GM10248 (cell line): ENCODE measurements around the gene TOR1AIP1.

Experiments
- CTCF ChIA-PET: fragments of 300-600 bp; sonication (Branson Sonifier 250); formaldehyde crosslinking; extraction: SDS; loops from one replicate; lab custom pipeline; 2021; ENCODE audit warnings: antibody characterized with exemption; lab: Yijun Ruan, JAX
- POLR2A ChIA-PET: fragments of 350-650 bp; sonication (Branson Sonifier 250); formaldehyde crosslinking; extraction: SDS; loops from one replicate; lab custom pipeline; 2020; ENCODE audit warnings: antibody characterized with exemption; lab: Yijun Ruan, JAX
- DNase-seq: peaks from one replicate; pipeline ENCODE4 v3.0.0; 2012; ENCODE audit errors: extremely low spot score
- TF ChIP-seq, protein P1 (sequence below): IDR thresholded peaks from 2 replicates; pipeline ENCODE4 v1.5.1; 2012; ENCODE audit warnings: mild to moderate bottlenecking, low read depth; ENCODE audit errors: extremely low read depth, missing control alignments, control extremely low read depth

Gene TOR1AIP1

DNA sequence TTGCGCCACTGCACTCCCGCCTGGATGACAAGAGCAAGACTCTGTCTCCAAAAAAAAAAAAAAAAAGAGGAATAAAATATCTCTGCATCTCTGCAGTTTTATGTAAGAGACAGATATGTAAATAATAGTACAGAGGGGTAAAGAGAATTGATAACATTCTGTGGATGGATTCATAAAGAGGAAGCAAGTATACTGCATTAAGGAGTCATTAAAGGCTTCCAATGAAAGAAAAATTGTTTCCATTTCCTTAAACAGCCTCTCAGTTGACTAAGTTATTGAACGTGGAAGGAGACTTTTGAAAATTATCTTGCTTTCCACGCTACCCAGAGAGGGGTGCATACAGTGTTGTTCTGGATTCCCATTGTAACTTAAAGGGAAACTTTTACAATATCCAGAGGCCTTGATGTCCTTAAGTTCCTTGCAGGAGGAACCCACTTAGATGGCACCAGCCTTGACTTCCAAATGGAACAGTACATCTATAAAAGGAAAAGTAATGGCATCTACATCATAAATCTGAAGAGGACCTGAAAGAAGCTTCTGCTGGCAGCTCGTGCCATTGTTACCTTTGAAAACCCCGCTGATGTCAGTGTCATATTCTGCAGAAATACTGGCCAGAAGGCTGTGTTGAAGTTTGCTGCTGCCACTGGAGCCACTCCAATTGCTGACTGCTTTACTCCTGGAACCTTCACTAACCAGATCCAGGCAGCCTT, 86.4 kb downstream of the TOR1AIP1 start:
- POLR2A ChIA-PET = no interaction called here
- TF ChIP-seq, protein P1, sequence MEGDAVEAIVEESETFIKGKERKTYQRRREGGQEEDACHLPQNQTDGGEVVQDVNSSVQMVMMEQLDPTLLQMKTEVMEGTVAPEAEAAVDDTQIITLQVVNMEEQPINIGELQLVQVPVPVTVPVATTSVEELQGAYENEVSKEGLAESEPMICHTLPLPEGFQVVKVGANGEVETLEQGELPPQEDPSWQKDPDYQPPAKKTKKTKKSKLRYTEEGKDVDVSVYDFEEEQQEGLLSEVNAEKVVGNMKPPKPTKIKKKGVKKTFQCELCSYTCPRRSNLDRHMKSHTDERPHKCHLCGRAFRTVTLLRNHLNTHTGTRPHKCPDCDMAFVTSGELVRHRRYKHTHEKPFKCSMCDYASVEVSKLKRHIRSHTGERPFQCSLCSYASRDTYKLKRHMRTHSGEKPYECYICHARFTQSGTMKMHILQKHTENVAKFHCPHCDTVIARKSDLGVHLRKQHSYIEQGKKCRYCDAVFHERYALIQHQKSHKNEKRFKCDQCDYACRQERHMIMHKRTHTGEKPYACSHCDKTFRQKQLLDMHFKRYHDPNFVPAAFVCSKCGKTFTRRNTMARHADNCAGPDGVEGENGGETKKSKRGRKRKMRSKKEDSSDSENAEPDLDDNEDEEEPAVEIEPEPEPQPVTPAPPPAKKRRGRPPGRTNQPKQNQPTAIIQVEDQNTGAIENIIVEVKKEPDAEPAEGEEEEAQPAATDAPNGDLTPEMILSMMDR = no peak
- CTCF ChIA-PET = interaction anchor here (1.5 to 3.3 kb wide), 2 partner anchors 9 to 79 kb away, joined by 3 to 15 read pairs; no protein-coding TSS in a partner anchor
- DNase-seq = no peak

DNA sequence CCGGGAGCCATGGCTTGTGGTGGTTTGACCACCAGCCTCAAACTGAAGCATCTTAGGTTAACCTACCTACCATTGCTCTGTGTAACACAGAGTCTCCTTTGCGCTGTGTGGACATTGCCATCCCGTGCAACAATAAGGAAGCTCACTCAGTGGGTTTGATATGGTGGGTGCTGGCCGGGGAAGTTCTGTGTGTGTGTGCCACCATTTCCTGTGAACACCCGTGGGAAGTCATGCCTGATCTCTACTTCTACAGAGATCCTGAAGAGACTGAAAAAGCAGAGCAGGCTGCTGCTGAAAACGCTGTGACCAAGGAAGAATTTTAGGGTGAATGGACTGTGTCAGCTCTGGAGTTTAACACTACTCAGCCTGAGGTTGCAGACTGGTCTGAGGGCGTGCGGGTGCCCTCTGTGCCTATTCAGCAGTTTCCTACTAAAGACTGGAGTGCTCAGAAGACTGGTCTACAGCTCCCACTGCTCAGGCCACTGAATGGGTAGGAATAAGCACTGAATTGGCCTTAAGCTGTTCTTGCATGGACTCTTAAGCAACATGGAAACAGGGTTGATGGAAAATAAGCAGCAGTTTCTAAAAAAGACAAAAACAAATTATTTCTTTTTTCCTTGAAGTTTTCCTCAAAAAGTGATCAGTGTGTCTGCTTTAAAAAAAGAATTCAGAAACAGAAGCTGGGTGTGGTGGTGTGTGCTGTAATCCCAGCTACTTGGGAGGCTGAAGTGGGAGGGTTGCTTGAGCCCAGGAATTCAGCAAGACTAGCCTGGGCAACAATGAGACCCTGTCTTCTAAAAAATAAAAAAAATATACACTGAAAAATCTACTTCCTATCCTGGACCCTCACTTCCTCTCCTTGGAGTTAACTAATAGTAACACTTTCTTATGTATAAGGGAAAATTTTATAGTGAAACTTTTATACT, 87.2 kb downstream of the TOR1AIP1 start:
- TF ChIP-seq, protein P1 = no peak
- DNase-seq = no peak
- CTCF ChIA-PET = interaction anchor here (1.1 to 3.3 kb wide), 2 partner anchors 8 to 16 kb away, joined by 3 to 15 read pairs; no protein-coding TSS in a partner anchor
- POLR2A ChIA-PET = no interaction called here
